Neural progenitor cell (in vitro differentiated cells): ENCODE measurements around the gene FAU. TPM values are rescaled to one million over a fixed set of nuclear protein-coding genes. Genes with fewer than 3 reads are reported as not detected.

Experiments used
- DNase-seq: peaks from one replicate; pipeline ENCODE4 v3.0.0-alpha.2; 2016; ENCODE audit warnings: low spot score
- H2AFZ ChIP-seq: fragments of 200-600 bp; sonication (generic); replicated peaks from 2 replicates; pipeline ENCODE4 v1.6.1; 2016; ENCODE audit warnings: antibody characterized with exemption
- H3F3A ChIP-seq: fragments of 200-600 bp; sonication (generic); 2 replicates; pipeline ENCODE4 v1.6.1; 2016; ENCODE audit warnings: antibody characterized with exemption, low read depth
- H3K27ac ChIP-seq: fragments of 200-600 bp; sonication (generic); 2 replicates; pipeline ENCODE4 v1.5.1; 2016; ENCODE audit warnings: mild to moderate bottlenecking
- H3K27me3 ChIP-seq: fragments of 200-600 bp; sonication (generic); 2 replicates; pipeline ENCODE4 v1.6.1; 2016; ENCODE audit warnings: mild to moderate bottlenecking, moderate library complexity
- H3K36me3 ChIP-seq: fragments of 200-600 bp; sonication (generic); 2 replicates; pipeline ENCODE4 v1.5.1; 2016
- H3K4me1 ChIP-seq: fragments of 200-600 bp; sonication (generic); 2 replicates; pipeline ENCODE4 v1.6.1; 2016; ENCODE audit warnings: mixed run types
- H3K4me2 ChIP-seq: fragments of 200-600 bp; sonication (generic); 2 replicates; pipeline ENCODE4 v1.6.1; 2016
- H3K4me3 ChIP-seq: fragments of 200-600 bp; sonication (generic); 2 replicates; pipeline ENCODE4 v1.5.1; 2016
- H3K79me2 ChIP-seq: fragments of 200-600 bp; sonication (generic); 2 replicates; pipeline ENCODE4 v1.6.1; 2016; ENCODE audit warnings: low read depth
- H3K9ac ChIP-seq: fragments of 200-600 bp; sonication (generic); 2 replicates; pipeline ENCODE4 v1.6.1; 2016
- H3K9me3 ChIP-seq: fragments of 200-600 bp; sonication (generic); 2 replicates; pipeline ENCODE4 v1.5.1; 2016; ENCODE audit warnings: low read depth
- H4K20me1 ChIP-seq: fragments of 200-600 bp; sonication (generic); 2 replicates; pipeline ENCODE4 v1.6.1; 2016; ENCODE audit warnings: low read depth
- H3K27ac Mint-ChIP-seq: 3 replicates; pipeline ENCODE4 v1.8.0; 2021; ENCODE audit warnings: mixed read lengths
- H3K27me3 Mint-ChIP-seq: 2 replicates; pipeline ENCODE4 v1.8.0; 2022; ENCODE audit warnings: low read depth, mild to moderate bottlenecking, inconsistent platforms, moderate library complexity, mixed read lengths; ENCODE audit not compliant: insufficient read depth
- H3K36me3 Mint-ChIP-seq: 3 replicates; pipeline ENCODE4 v1.8.0; 2021; ENCODE audit warnings: mixed read lengths
- H3K4me1 Mint-ChIP-seq: 3 replicates; pipeline ENCODE4 v1.8.0; 2021; ENCODE audit warnings: mixed read lengths
- H3K4me3 Mint-ChIP-seq: 3 replicates; pipeline ENCODE4 v1.8.0; 2021; ENCODE audit warnings: mild to moderate bottlenecking, moderate library complexity, mixed read lengths
- H3K9me3 Mint-ChIP-seq: 3 replicates; pipeline ENCODE4 v1.8.0; 2020; ENCODE audit warnings: mixed read lengths
- EZH2 ChIP-seq: fragments of 200-600 bp; sonication (generic); IDR thresholded peaks from 2 replicates; pipeline ENCODE4 v1.6.1; 2017; ENCODE audit warnings: antibody characterized with exemption, mild to moderate bottlenecking, moderate library complexity
- EZH2phosphoT487 ChIP-seq: fragments of 200-600 bp; sonication (generic); IDR thresholded peaks from 2 replicates; pipeline ENCODE4 v1.6.1; 2017; ENCODE audit warnings: antibody characterized with exemption
- total RNA-seq: library from RNA; depleted of rRNA; stranded (reverse); fragments of >200 nt; gene quantifications from 2 replicates; pipeline ENCODE4 v1.2.3, GENCODE V29; 2015; ENCODE audit warnings: low replicate concordance
- TF ChIP-seq, protein P1 (sequence below): fragments of 200-600 bp; sonication (generic); IDR thresholded peaks from 2 replicates; pipeline ENCODE4 v1.5.1; 2017; ENCODE audit warnings: antibody characterized with exemption, mild to moderate bottlenecking

Gene FAU
- total RNA-seq, 1 donor from 2014 or later, result 288 TPM

DNA sequence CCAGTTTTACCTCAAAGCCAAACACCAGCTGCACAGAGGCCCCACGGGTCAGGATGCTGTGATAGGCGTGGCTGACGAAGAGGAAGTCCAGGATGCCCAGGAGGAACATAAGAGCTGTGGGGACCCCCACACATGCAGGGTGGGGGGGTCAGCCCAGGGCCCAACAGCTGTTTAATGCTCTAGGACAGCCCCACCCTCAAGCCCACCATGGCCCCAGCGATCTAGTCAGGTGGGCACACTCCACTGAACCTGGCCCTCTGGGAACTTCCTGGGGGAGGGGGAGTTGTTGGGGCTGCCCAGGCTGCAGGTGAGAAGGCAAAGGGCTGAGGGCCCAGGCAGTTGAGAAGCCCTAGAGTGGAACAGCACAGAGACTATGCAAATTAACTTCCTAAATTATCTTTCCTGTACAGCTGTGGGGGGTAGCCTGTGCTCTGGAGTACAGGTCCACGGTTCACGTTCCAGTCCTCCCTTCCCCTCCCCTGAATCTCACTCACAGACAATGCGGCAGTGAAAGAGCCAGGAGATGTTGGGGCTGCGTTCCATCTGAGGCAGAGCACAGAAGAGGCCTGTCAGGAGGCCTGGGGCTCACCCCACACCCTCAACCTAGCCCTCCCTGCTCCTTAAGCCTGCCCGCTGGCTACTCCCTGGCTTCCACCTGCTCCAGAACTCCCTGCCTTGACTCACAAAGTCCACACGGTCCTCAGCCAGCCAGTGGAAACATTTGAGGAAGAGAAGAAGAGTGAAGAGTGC is 10.5 kb upstream of the FAU start:
- no peak overlapping the region for H3K27ac ChIP-seq
- H3K79me2 ChIP-seq, result peaks cover 21% of the 10 kb centered on the region
- peaks cover 11% of the 10 kb centered on the region for H4K20me1 ChIP-seq
- no peak for DNase-seq
- Mint-ChIP-seq H3K36me3 (no peaks in the 10 kb centered on the region), H3K27me3 (peaks cover 6% of the 10 kb centered on the region), H3K4me1 (peaks cover 21% of the 10 kb centered on the region), H3K4me3 (peak overlapping the region; percentile 98), H3K9me3 (no peaks in the 10 kb centered on the region), H3K27ac (no peak overlapping the region)
- no peaks in the 10 kb centered on the region for H3K27me3 ChIP-seq
- no peak overlapping the region for H3K4me3 ChIP-seq
- peaks cover 8% of the 10 kb centered on the region for H3K4me1 ChIP-seq
- H3K4me2 ChIP-seq, result peak overlapping the region; percentile 99
- no peaks in the 10 kb centered on the region for H3K36me3 ChIP-seq
- H2AFZ ChIP-seq, result no peak overlapping the region
- TF ChIP-seq, protein P1, sequence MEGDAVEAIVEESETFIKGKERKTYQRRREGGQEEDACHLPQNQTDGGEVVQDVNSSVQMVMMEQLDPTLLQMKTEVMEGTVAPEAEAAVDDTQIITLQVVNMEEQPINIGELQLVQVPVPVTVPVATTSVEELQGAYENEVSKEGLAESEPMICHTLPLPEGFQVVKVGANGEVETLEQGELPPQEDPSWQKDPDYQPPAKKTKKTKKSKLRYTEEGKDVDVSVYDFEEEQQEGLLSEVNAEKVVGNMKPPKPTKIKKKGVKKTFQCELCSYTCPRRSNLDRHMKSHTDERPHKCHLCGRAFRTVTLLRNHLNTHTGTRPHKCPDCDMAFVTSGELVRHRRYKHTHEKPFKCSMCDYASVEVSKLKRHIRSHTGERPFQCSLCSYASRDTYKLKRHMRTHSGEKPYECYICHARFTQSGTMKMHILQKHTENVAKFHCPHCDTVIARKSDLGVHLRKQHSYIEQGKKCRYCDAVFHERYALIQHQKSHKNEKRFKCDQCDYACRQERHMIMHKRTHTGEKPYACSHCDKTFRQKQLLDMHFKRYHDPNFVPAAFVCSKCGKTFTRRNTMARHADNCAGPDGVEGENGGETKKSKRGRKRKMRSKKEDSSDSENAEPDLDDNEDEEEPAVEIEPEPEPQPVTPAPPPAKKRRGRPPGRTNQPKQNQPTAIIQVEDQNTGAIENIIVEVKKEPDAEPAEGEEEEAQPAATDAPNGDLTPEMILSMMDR, result no peak
- TF ChIP-seq EZH2phosphoT487 (no peak), EZH2 (no peak)
- H3F3A ChIP-seq, result peaks cover 12% of the 10 kb centered on the region
- H3K9ac ChIP-seq, result no peak overlapping the region
- H3K9me3 ChIP-seq, result no peaks in the 10 kb centered on the region

DNA sequence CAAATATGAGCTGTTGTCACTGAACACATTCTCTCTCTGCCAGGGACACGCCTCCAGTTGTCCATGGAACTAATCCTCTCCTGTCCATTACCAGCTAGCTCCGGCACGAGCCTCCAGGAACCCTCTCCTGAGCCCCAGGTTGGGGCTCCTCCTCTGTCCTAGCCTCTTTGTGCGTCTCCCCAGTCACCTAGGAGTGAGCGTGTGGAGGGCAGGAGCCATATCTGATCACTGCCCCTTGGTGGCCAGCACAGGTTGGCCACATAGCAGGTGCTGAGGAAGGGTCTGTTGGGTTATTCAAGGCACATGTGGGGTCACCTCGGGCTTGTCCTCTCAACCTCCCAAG is 9.9 kb upstream of the FAU start:
- H3K79me2 ChIP-seq, result peaks cover 21% of the 10 kb centered on the region
- peaks cover 6% of the 10 kb centered on the region for H3K27me3 Mint-ChIP-seq
- H3K9ac ChIP-seq, result no peak overlapping the region
- H3K36me3 ChIP-seq, result no peaks in the 10 kb centered on the region
- no peak overlapping the region for H3K4me3 ChIP-seq
- H3K4me1 Mint-ChIP-seq, result peaks cover 21% of the 10 kb centered on the region
- no peak for DNase-seq
- H3K27ac ChIP-seq, result no peak overlapping the region
- no peak overlapping the region for H3K4me2 ChIP-seq
- H3K9me3 Mint-ChIP-seq, result no peaks in the 10 kb centered on the region
- H3K36me3 Mint-ChIP-seq, result no peaks in the 10 kb centered on the region
- H2AFZ ChIP-seq, result no peak overlapping the region
- no peak for TF ChIP-seq EZH2phosphoT487
- TF ChIP-seq EZH2, result no peak
- TF ChIP-seq, protein P1, result no peak
- peaks cover 8% of the 10 kb centered on the region for H3K4me1 ChIP-seq
- H3K4me3 Mint-ChIP-seq, result peak overlapping the region; percentile 98
- H3K27me3 ChIP-seq, result no peaks in the 10 kb centered on the region
- no peak overlapping the region for H3K27ac Mint-ChIP-seq
- H3F3A ChIP-seq, result peaks cover 17% of the 10 kb centered on the region
- H4K20me1 ChIP-seq, result peaks cover 11% of the 10 kb centered on the region
- H3K9me3 ChIP-seq, result no peaks in the 10 kb centered on the region

- TF ChIP-seq, protein P1, result no peak
- TF ChIP-seq EZH2phosphoT487 (no peak), EZH2 (no peak)
- Histone ChIP-seq H3K4me1 (peaks cover 8% of the 10 kb centered on the region), H3K27ac (no peak overlapping the region), H3K79me2 (peaks cover 21% of the 10 kb centered on the region), H3K4me2 (no peak overlapping the region), H3K9me3 (no peaks in the 10 kb centered on the region), H4K20me1 (peaks cover 11% of the 10 kb centered on the region), H3F3A (peaks cover 17% of the 10 kb centered on the region), H3K9ac (no peak overlapping the region), H3K36me3 (no peaks in the 10 kb centered on the region), H2AFZ (no peak overlapping the region), H3K27me3 (no peaks in the 10 kb centered on the region), H3K4me3 (no peak overlapping the region)
- Mint-ChIP-seq H3K4me3 (peak overlapping the region; percentile 42), H3K9me3 (no peaks in the 10 kb centered on the region), H3K4me1 (peaks cover 21% of the 10 kb centered on the region), H3K27me3 (peaks cover 6% of the 10 kb centered on the region), H3K36me3 (no peaks in the 10 kb centered on the region), H3K27ac (no peak overlapping the region)
- DNase-seq, result no peak
These were observed 9.5 kb upstream of the FAU start for GRCh38 chr11:65131417-65131776.
